ENCODE results near the gene PPM1F. TPM values are rescaled to one million over a fixed set of nuclear protein-coding genes. Genes with fewer than 3 reads are reported as not detected.

PPM1F gene
- total RNA-seq, 2 donors from 2014 or later, result 37.6 to 49.2 TPM

DNA sequence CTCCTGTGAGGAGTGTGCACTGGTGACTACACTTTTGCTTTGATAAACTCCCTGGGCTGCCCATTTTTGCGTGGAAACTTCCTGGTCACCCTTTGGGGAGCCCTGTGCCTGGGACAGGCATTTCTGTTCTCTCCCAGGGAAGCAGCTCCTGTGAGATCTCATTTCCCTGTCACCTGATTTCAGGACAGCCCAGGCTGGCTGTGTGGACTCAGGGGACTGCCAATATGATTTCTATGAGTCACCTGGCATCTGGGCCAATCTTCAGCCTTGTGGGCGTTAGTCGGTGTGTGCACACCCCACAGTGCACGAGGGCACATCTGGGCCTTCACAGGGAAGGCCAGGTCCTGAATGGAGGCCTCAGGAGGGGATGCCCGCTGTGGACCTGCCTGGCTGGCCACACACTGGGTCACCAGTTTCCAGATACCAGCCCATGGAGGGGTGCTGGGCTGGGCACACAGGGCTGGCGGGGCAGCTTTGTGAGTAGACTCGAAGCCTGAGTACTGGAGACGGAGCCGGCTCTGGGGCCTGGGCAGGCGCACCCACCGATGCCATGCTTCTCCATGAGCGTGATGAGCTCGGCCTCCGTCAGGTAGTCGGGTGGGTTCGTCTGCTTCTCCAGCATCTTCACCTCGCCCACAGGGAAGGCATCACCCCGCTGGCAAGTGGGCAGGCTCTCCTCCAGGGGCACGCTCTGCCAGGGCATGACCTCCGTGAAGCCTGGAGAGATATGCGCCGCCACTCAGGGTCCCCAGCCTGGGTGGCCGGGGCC, 9.4 kb upstream of the PPM1F start:
- 96 to 97% methylated on average over 17 to 23 of the region's 23 CpGs for WGBS, 2 experiments (ENCODE audit: insufficient coverage in 1 of 2, insufficient read length in 1 of 2)
- Mint-ChIP-seq H3K27ac (no peak overlapping the region), H3K36me3 (ENCODE audit: low read depth) (peaks cover 64% of the 10 kb centered on the region), H3K9me3 (peaks cover 3% of the 10 kb centered on the region), H3K4me3 (no peak overlapping the region), H3K4me1 (no peaks in the 10 kb centered on the region), H3K27me3 (ENCODE audit: insufficient read depth) (no peaks in the 10 kb centered on the region)
- Histone ChIP-seq H3K9me3 (ENCODE audit: control insufficient read depth, low read length) (no peaks in the 10 kb centered on the region), H3K27me3 (ENCODE audit: control insufficient read depth, insufficient read depth, low read length, poor library complexity, severe bottlenecking) (no peaks in the 10 kb centered on the region), H3K27ac (ENCODE audit: low read depth, low read length) (no peak overlapping the region), H3K9ac (ENCODE audit: extremely low read depth, low read length, poor library complexity, severe bottlenecking) (no peak overlapping the region), H3K4me1 (ENCODE audit: control insufficient read depth, insufficient read depth, low read length) (no peaks in the 10 kb centered on the region), H3K36me3 (ENCODE audit: control insufficient read depth, insufficient read depth, low read length) (peaks cover 66% of the 10 kb centered on the region), H3K4me3 (ENCODE audit: low read length) (no peak overlapping the region)
- peak; percentile 34 for DNase-seq
- TF ChIP-seq, protein P1, sequence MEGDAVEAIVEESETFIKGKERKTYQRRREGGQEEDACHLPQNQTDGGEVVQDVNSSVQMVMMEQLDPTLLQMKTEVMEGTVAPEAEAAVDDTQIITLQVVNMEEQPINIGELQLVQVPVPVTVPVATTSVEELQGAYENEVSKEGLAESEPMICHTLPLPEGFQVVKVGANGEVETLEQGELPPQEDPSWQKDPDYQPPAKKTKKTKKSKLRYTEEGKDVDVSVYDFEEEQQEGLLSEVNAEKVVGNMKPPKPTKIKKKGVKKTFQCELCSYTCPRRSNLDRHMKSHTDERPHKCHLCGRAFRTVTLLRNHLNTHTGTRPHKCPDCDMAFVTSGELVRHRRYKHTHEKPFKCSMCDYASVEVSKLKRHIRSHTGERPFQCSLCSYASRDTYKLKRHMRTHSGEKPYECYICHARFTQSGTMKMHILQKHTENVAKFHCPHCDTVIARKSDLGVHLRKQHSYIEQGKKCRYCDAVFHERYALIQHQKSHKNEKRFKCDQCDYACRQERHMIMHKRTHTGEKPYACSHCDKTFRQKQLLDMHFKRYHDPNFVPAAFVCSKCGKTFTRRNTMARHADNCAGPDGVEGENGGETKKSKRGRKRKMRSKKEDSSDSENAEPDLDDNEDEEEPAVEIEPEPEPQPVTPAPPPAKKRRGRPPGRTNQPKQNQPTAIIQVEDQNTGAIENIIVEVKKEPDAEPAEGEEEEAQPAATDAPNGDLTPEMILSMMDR (conservative IDR thresholded peaks at IDR 0.05), result no peak

DNA sequence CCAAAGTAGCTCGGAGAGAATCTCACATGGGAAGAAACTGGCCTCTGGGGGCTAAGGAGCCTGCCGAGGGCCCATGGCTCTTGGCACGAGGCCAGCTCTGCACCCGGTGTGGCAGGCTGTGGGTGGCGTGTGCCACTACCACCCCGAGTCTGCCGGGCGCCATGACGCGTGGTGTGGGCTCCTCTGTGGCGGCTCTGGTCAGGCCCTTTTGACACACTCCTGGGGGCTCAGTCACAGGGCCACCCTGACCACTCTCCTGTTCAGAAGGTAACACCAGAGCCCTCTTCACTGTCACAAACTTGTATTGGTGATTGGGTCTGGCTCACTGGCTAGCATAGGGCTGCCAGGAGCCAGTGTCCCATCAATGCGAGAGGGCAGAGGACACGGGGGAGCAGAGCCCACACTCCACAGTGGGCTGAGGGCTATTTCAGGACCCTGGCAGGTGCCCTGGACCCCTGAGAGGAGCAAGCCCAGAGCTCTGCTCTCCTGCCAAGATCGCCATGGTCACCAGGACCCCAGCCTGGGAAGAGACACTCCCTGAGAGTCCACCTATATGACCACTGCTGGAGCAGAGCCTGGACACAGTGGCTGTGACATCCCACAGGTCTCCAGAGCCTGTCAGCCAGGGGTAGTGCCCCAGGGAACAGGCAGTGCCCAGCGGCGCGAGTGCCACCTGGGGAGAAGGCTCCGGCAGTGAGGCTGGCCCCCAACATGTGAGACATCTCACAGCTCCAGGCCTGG, 8.6 kb upstream of the PPM1F start:
- H3K4me3 Mint-ChIP-seq, result no peak overlapping the region
- no peak overlapping the region for H3K9ac ChIP-seq (ENCODE audit: extremely low read depth, low read length, poor library complexity, severe bottlenecking)

More for the DNA sequence above, 8.6 kb upstream of the PPM1F start:
- H3K4me3 ChIP-seq (ENCODE audit: low read length), result no peak overlapping the region
- peaks cover 58% of the 10 kb centered on the region for H3K36me3 ChIP-seq (ENCODE audit: control insufficient read depth, insufficient read depth, low read length)
- 92 to 96% methylated on average over 11 to 18 of the region's 18 CpGs for WGBS, 2 experiments (ENCODE audit: insufficient coverage in 1 of 2, insufficient read length in 1 of 2)
- no peak overlapping the region for H3K27ac Mint-ChIP-seq
- no peaks in the 10 kb centered on the region for H3K4me1 Mint-ChIP-seq
- no peak overlapping the region for H3K27ac ChIP-seq (ENCODE audit: low read depth, low read length)
- H3K27me3 ChIP-seq (ENCODE audit: control insufficient read depth, insufficient read depth, low read length, poor library complexity, severe bottlenecking), result no peaks in the 10 kb centered on the region
- TF ChIP-seq, protein P1 (conservative IDR thresholded peaks at IDR 0.05), result no peak
- peaks cover 3% of the 10 kb centered on the region for H3K9me3 Mint-ChIP-seq
- H3K4me1 ChIP-seq (ENCODE audit: control insufficient read depth, insufficient read depth, low read length), result no peaks in the 10 kb centered on the region
- peak; percentile 40 for DNase-seq
- H3K9me3 ChIP-seq (ENCODE audit: control insufficient read depth, low read length), result no peaks in the 10 kb centered on the region
- H3K27me3 Mint-ChIP-seq (ENCODE audit: insufficient read depth), result no peaks in the 10 kb centered on the region
- H3K36me3 Mint-ChIP-seq (ENCODE audit: low read depth), result peaks cover 57% of the 10 kb centered on the region
